Activated CD4-positive, alpha-beta T cell treated with anti-CD3 and anti-CD28 coated beads, Interleukin-2, amount 50 U/mL, for 1 hour (primary cell): ENCODE measurements around the gene TOP3B.

Experiments
- DNase-seq: peaks from one replicate; pipeline ENCODE4 v3.0.0-alpha.2; 2020

TOP3B gene

GRCh38 chr22:21960200-21961126 is 22.1 kb downstream of the TOP3B start:
- no peak for DNase-seq

GRCh38 chr22:21959274-21960074 is 23.1 kb downstream of the TOP3B start:
- DNase-seq: no peak

GRCh38 chr22:21958360-21959273 is 24.0 kb downstream of the TOP3B start:
- no peak for DNase-seq

GRCh38 chr22:21952586-21953571 is 29.7 kb downstream of the TOP3B start, which contains the start of gene PPM1F:
Gene PPM1F, minus strand, starts transcription at chr22:21952848. Its CDS starts 6,800 bp downstream, at chr22:21946048.
- peak; percentile 91 for DNase-seq

- peak; percentile 5 for DNase-seq
These were observed 30.6 kb downstream of the TOP3B start for GRCh38 chr22:21951931-21952465.

- no peak for DNase-seq
These were observed 31.5 kb downstream of the TOP3B start for GRCh38 chr22:21951062-21951461.

- DNase-seq: no peak
These were observed 32.6 kb downstream of the TOP3B start for GRCh38 chr22:21949948-21950347.

GRCh38 chr22:21949569-21949918 is 33.0 kb downstream of the TOP3B start:
- DNase-seq: no peak

- no peak for DNase-seq
These were observed 33.6 kb downstream of the TOP3B start for GRCh38 chr22:21948824-21949568.

- DNase-seq: no peak
These were observed 34.2 kb downstream of the TOP3B start for GRCh38 chr22:21948390-21948789.

GRCh38 chr22:21947040-21948014 is 35.3 kb downstream of the TOP3B start:
- no peak for DNase-seq

- no peak for DNase-seq
These were observed 36.2 kb downstream of the TOP3B start for GRCh38 chr22:21946262-21946925.

GRCh38 chr22:21945453-21946261 is 36.9 kb downstream of the TOP3B start:
- no peak for DNase-seq

- DNase-seq: no peak
These were observed 37.7 kb downstream of the TOP3B start for GRCh38 chr22:21944871-21945270.

- DNase-seq: no peak
These were observed 38.8 kb downstream of the TOP3B start for GRCh38 chr22:21943571-21944448.
